Measurements from ENCODE around the gene C3orf80.

C3orf80 gene

DNA sequence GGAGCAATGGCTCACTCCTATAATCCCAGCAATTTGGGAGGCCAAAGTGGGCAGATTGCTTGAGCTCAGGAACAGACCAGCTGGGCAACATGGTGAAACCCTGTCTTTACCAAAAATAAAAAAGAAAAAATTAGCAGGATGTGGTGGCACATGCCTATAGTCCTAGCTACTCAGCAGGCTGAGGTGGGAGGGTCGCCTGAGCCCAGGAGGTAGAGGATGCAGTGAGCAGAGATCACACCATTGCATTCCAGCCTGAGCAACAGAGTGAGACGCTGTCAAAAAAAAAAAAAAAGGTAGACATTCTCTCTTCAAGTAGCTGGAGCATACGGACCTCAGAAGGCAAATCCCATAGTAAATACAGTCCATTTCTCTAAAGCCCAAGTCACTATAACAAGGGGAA, 7.1 kb upstream of the C3orf80 start:
- DNase-seq (ENCODE audit: low spot score), result no peak
- TF ChIP-seq, protein P1, sequence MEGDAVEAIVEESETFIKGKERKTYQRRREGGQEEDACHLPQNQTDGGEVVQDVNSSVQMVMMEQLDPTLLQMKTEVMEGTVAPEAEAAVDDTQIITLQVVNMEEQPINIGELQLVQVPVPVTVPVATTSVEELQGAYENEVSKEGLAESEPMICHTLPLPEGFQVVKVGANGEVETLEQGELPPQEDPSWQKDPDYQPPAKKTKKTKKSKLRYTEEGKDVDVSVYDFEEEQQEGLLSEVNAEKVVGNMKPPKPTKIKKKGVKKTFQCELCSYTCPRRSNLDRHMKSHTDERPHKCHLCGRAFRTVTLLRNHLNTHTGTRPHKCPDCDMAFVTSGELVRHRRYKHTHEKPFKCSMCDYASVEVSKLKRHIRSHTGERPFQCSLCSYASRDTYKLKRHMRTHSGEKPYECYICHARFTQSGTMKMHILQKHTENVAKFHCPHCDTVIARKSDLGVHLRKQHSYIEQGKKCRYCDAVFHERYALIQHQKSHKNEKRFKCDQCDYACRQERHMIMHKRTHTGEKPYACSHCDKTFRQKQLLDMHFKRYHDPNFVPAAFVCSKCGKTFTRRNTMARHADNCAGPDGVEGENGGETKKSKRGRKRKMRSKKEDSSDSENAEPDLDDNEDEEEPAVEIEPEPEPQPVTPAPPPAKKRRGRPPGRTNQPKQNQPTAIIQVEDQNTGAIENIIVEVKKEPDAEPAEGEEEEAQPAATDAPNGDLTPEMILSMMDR (IDR thresholded peaks at IDR 0.05; ENCODE audit: extremely low read depth, missing control alignments), result no peak

DNA sequence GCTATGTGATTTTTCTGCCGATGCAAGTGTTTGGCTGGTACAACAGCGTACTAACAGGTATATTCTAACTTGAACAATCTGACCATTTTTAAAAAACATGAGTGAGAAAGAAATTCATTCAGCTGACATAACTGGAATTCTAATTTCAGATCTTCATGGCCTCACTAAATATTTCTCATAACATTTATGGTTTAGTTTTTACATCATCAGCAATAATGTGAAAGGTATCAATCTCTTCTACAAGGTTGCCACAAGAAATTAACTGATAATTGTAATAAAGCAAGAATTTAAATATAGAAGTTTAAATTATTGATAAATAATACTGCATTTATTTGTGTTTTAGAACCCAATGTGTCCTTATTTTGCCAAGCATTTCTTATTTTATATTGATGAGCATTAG, 5.2 kb upstream of the C3orf80 start:
- no peak for DNase-seq (ENCODE audit: low spot score)
- TF ChIP-seq, protein P1 (IDR thresholded peaks at IDR 0.05; ENCODE audit: extremely low read depth, missing control alignments), result no peak

DNA sequence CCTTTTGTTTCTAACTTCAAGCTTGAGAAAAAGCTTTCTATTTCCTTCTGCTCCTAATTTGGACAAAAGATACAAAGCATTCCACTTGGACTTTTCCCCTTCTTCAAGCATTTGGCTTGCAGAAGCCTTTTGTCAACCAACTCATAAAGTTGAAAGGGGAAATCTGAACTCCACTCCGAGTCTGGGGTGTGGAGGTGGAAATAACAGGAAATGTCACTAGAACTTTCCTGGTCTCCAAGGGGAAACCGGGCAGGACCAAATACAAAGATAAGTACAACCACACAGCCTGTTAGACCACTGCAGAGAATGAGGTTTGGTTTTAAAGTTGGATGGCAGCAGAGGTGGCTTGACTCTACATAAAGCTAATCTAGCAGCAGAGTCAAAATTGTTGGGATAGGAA, 4.2 kb upstream of the C3orf80 start:
- no peak for DNase-seq (ENCODE audit: low spot score)
- TF ChIP-seq, protein P1 (IDR thresholded peaks at IDR 0.05; ENCODE audit: extremely low read depth, missing control alignments), result no peak

DNA sequence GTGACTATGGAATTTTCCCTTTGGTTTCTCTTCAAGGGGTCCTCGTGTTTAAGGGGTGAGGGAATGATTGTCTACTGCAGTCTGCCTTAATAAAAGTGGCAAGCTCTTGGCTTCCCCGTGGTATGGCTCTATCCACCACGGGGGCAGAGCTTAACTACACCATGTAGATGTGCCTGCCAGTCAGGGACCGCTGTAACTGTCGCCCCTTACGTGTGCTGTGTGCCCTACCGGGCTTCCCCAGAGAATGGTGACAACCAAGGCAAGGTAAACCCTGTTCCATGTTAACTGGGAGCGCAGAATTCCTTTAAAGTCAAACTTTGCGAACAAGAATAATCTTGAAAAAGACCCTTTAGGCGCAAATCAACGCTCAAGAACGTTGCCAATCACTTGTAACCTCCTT, 966 bp upstream of the C3orf80 start:
- TF ChIP-seq, protein P1 (IDR thresholded peaks at IDR 0.05; ENCODE audit: extremely low read depth, missing control alignments), result no peak
- peak; percentile 15 for DNase-seq (ENCODE audit: low spot score)

DNA sequence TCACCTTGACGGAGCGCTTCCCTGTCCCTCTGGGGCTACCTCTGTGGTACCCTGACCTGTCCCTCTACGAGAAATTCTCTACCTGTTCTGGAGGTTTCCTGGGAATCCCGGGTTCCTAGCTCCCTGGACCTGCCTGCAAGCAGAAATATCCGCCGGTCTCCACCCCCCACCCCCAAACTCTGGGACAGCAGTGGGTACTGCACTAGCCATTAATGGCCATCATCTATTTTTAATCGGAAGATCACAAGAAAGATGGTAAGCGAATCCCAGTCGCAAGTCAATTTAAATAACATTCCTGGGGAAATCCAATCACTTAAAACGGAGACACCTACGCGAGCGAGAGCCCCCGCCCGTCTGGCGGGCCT, 429 bp upstream of the C3orf80 start:
- DNase-seq (ENCODE audit: low spot score), result no peak
- TF ChIP-seq, protein P1 (IDR thresholded peaks at IDR 0.05; ENCODE audit: extremely low read depth, missing control alignments), result no peak

DNA sequence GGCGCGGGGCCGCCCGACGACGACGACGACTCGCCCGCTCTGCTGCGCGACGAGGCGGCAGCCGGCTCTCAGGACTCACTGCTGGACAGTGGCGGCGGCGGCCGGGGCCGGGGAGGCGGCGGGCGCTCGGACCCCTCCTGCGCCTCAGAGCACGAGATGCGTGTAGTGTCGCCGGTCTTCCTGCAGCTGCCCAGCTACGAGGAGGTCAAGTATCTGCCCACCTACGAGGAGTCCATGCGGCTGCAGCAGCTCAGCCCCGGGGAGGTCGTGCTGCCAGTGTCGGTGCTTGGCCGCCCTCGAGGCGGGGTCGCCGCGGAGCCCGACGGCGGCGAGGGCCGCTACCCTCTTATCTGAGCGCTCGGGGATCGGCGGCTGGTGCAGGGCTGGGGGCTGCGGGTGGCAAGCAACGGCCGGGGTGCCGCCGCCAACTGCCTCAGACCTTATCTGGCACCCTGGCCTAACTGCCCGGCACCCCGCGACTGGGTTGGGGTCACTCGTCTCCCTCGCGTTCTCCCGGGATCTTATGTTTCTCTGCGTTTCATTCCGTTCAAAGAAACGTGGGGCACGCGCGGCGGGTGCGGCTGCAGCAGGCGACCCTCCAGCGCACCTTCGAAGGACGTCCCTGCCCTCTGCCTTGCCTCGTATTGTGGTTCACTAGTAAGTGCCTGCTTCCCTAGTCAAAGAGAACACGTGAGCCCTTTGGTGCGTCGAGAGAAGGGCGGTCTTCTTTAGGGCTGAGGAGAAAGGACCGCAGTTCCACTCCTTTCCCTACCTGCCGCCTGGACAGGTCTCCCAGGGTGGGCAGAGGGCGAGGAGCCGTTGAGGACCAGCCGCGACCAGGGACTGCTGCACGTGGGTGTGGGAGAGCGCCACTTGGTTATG, 1.0 kb downstream of the C3orf80 start:
- TF ChIP-seq, protein P1 (IDR thresholded peaks at IDR 0.05; ENCODE audit: extremely low read depth, missing control alignments), result no peak
- peak; percentile 60 for DNase-seq (ENCODE audit: low spot score)

DNA sequence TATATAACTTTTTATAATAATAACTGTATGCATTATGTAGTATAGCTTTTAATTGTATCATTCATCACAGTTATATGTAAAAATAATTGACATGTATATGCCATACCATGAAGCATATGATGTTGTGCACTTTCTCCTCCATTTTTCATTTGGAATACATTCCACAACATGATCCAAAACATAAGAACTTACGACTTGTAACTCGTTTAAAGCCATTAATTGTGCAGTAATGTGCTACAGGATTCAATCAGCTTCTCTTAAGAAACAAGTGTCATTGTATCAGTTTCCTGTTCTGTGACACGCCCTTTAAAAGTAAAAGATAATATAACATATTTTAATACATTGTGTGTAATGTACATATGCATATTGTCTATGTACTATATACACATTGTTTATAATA, 2.2 kb downstream of the C3orf80 start:
- no peak for DNase-seq (ENCODE audit: low spot score)
- TF ChIP-seq, protein P1 (IDR thresholded peaks at IDR 0.05; ENCODE audit: extremely low read depth, missing control alignments), result no peak
